NCI-H2171 treated with DMSO at 0.1 percent for 48 hours (cell line): ENCODE measurements around the gene SHPK.

Source experiments
- DNase-seq: peaks from one replicate; lab custom pipeline; 2025; lab: John Stamatoyannopoulos, UW

The SHPK gene

DNA sequence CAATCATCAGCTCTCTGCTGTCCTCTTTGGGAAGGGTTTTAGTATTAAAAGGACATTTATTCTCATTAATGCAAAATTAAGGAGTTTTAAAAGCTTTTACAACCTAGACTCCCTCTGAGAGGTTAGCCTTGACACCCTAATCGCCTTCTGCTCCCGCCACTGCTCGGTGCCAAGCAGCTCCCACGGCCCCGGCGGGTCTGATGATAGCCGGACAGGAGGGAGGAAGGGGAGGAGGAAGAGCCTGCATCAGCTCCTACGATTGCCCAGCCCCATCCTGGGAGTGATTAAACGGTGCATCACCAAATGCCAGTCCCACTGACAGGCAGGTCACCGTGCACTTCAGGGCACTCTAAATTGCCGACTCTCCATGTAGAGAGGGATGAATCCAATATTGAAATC lies 8.3 kb downstream of the SHPK start:
- DNase-seq, result no peak

DNA sequence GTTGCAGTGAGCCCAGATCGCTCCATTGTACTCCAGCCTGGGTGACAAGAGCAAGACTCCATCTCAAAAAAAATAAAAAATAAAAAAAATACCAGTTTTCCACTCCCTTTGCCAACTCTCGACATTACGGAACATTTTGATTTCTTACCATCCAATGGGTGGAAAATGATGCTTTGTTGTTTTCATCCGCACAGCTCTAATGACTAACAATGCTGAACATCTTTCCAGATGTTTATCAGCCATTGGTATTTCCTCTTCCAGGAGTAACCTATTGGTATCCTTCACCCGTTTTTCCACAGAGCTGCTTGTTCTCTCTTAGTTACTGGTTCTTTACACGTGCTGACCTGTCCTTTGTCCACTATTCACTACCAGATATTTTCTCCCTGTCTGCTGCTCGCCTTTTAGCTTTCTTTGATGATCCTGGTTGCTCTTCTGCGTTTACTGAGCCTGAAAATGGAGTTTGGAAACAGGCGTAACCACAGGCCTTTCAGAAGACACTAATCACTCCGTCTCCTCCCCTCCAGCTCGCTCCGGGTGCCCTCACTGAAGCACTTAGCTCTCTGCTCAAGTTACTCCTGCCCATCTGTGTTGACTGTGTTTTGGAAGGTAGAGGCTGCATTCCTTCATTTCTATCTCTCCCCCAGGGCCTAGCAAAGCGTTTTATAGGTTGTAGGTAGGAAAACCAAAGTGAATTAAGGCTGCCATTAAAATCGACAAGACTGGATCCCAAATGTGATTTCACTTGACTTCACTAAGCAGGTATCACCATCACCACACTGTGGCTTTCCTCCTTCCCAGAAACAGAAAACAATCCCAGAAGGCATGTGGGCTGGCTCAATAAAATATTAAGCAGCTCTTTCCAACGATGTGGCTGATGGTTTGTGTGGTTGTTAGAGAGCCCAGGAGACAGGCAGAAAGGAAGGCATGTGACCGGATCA lies 8.9 kb downstream of the SHPK start:
- DNase-seq, result peak; percentile 74

GRCh38 chr17:3622977-3623594 lies 13.0 kb downstream of the SHPK start:
- DNase-seq, result no peak

- DNase-seq, result no peak
These were observed 14.8 kb downstream of the SHPK start for GRCh38 chr17:3621146-3621720.

- DNase-seq, result no peak
These were observed 20.7 kb downstream of the SHPK start for GRCh38 chr17:3615160-3615870.

DNA sequence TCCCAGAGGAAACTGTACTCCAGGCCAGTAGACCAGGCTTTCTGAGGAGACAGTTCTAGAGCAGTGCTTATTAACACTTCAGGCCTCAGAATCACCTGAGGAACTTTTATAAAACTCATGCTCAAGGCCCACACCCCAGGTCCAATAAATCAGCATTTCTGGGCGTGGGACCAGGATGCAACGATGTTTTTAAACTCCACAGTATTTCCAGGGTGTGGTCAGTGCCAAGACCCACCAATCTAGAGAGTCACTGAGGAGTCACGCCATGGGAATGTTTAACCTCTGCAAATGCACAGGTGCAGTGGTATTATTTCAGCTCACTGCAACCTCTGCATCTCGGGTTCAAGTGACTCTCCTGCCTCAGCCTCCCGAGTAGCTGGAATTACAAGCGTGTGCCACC lies 22.9 kb downstream of the SHPK start:
- DNase-seq, result no peak

- DNase-seq, result no peak
These were observed 25.5 kb downstream of the SHPK start for GRCh38 chr17:3610523-3610922.

GRCh38 chr17:3609689-3610088 lies 26.4 kb downstream of the SHPK start:
- no peak for DNase-seq

DNA sequence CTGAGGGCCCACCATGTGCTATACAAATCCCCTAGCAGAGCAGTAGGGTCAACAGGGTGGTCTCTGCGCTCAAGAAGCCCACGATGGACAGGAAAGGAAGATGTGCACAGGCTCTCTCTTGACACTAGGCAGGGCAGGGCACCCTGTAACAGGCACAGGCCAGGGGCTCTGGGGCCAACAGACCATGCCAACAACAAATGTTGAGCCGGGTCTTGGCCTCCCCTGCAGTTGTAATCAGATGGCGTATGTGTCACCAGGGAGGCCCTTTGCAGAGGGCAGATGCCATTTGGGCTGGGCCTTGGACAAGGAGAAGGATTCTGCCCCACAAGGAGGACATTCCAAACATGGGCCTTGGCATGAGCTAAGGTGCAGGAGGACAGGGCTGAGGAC lies 32.2 kb downstream of the SHPK start:
- DNase-seq, result no peak

GRCh38 chr17:3603119-3603869 lies 32.8 kb downstream of the SHPK start:
- no peak for DNase-seq

DNA sequence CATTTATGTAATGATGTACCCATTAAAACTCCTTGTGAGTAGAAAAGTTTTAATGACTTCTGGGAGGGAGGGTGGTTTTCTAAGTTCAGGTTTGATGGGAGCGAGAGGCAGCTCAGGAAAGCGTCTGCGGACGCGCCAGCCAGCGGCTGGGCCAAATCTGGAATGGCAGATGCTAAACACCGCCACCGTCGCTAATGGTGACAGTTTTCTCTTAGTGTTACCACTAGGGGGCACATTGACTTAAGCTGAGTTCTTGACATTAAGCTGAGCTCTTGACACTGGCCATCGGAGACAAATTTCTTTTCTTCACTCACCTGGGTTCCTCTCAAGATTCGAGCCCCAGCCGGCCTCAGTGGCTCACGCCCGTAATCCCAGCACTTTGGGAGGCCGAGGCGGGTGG lies 33.6 kb downstream of the SHPK start:
- no peak for DNase-seq

GRCh38 chr17:3600529-3601205 lies 35.4 kb downstream of the SHPK start:
- no peak for DNase-seq

- DNase-seq, result no peak
These were observed 38.0 kb downstream of the SHPK start for GRCh38 chr17:3598078-3598477.

DNA sequence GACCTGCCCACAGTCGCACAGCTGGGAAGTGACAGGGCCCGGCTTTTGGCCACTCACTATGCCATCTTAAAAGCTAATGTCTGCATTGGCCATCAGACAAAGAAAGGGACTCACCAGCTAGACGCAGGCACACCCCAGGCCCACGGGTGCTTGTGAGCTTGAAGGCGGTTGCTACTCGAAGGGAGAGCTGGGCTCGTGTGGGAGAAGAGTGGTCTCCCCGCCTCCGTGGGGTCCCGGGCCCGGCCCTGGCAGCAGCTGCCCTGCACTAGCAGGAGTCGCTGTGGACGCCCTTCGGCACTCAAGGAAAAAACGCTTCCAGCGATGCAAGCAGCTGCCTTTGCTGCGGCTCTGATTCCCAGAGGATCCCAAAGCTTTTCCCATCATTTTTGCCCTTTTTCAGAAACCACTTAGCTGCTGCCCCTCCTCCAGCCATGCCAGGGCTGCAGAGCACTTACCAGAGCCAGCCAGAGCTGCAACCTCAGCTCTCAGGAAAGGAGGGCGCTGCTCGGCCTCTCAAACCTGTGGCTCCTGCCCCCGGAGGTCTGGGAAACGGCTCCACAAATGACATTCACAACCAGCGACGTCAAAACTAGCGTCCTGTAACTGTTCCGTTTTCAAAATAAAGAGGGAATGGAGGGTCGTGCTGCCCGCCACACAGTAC lies 39.1 kb downstream of the SHPK start:
- DNase-seq, result no peak

- DNase-seq, result no peak
These were observed 41.1 kb downstream of the SHPK start for GRCh38 chr17:3594976-3595375.

GRCh38 chr17:3594051-3594800 lies 41.8 kb downstream of the SHPK start:
- peak; percentile 18 for DNase-seq

DNA sequence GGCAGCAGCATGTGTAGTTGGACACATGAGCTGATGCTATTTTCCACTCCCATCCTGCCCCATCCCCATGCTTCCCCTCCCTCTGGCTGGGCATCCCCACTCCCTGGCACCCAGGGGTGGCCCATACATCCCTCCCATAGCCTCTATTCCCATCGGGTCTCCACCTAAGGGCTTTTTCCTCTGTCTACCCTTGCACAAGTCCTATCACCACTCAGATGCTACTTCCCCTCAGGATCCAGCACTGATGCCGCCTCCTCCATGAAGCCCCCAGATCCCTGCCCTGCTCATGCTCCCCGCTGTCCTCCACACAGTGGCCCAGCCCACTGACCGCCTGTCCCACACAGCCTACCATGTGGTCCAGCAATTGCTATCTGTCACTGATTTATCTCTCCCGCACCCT lies 42.7 kb downstream of the SHPK start:
- no peak for DNase-seq

DNA sequence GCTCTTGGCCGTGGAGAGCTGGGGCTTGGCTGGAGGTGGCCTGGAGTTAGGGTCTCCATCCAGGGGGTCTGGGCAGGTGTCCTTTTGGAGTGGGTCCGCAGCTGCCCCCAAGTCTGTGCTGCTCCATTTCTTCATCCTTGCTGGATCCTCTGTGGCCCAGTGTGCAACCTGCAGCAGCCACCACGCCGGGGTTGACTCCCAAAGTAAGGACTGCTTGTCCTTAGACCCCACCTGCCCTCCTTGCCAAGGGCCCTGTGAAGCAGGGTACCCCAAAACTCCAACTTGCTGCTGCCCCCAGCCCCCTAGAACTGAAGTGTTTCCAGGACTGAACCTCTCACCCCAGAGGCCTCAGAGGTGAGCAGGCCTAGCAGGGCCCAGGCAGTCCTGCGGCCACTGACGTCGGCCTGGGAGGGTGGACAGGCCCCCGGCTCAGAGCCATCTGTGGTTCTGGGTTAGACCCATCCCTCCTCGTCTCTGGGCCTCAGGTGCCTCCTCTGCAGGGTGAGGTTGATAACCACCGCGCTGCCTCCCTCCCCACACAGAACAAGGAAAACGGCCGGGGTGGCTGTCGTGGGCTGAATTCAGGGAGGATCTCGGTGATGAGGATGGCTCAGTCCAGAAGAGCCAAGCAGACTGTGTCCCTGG lies 43.7 kb downstream of the SHPK start:
- no peak for DNase-seq

GRCh38 chr17:3590768-3591167 lies 45.3 kb downstream of the SHPK start:
- DNase-seq, result no peak
